PC-9 (cell line): Measurements from ENCODE around the gene DNAJA4. TPM values are rescaled to one million over a fixed set of nuclear protein-coding genes. Genes with fewer than 3 reads are reported as not detected.

Experiments used
- BruUV-seq: library from RNA; stranded (reverse); fragments of 400-500 nt; replicated peaks from 2 replicates; lab custom pipeline; 2021; lab: Mats Ljungman, UMichigan
- CTCF ChIA-PET: fragments of 300-600 bp; sonication (Branson Sonifier 250); formaldehyde crosslinking; loops from one replicate; lab custom pipeline; 2022; ENCODE audit warnings: antibody characterized with exemption; lab: Charles Lee
- POLR2A ChIA-PET: fragments of 300-600 bp; sonication (Branson Sonifier 250); formaldehyde crosslinking; loops from one replicate; lab custom pipeline; 2022; ENCODE audit warnings: antibody characterized with exemption; ENCODE audit not compliant: unreplicated experiment; lab: Charles Lee
- DNase-seq, 2 experiments: peaks; one replicate each; pipeline versions ENCODE4 v3.0.0 to v3.0.0-alpha.2; 2015 to 2022; ENCODE audit warnings: mixed read lengths in 1 of 2
- H2AFZ ChIP-seq: fragments of 200-600 bp; sonication (generic); 2 replicates; pipeline ENCODE4 v1.8.1; 2017; ENCODE audit warnings: antibody characterized with exemption
- H3F3A ChIP-seq: fragments of 200-600 bp; sonication (generic); 2 replicates; pipeline ENCODE4 v1.8.1; 2017; ENCODE audit warnings: antibody characterized with exemption, mild to moderate bottlenecking, low read depth; ENCODE audit not compliant: insufficient read depth
- H3K27ac ChIP-seq: fragments of 200-600 bp; sonication (generic); 2 replicates; pipeline ENCODE4 v1.6.1; 2016; ENCODE audit warnings: mixed run types
- H3K27me3 ChIP-seq: fragments of 200-600 bp; sonication (generic); 2 replicates; pipeline ENCODE4 v1.6.1; 2016; ENCODE audit warnings: low read depth, mixed run types; ENCODE audit not compliant: insufficient read depth
- H3K36me3 ChIP-seq: fragments of 200-600 bp; sonication (generic); 2 replicates; pipeline ENCODE4 v1.6.1; 2016; ENCODE audit warnings: low read depth, mixed run types
- H3K4me1 ChIP-seq: fragments of 200-600 bp; sonication (generic); replicated peaks from 2 replicates; pipeline ENCODE4 v1.6.1; 2016; ENCODE audit warnings: mixed run types; ENCODE audit not compliant: insufficient read depth
- H3K4me2 ChIP-seq: fragments of 200-600 bp; sonication (generic); 2 replicates; pipeline ENCODE4 v1.6.1; 2017; ENCODE audit warnings: mixed run types
- H3K4me3 ChIP-seq: fragments of 200-600 bp; sonication (generic); 2 replicates; pipeline ENCODE4 v1.6.1; 2016; ENCODE audit warnings: mixed run types
- H3K79me2 ChIP-seq: fragments of 200-600 bp; sonication (generic); 2 replicates; pipeline ENCODE4 v1.6.1; 2017; ENCODE audit warnings: low read depth, mixed run types
- H3K9me2 ChIP-seq: fragments of 200-600 bp; sonication (generic); 2 replicates; pipeline ENCODE4 v1.8.1; 2017; ENCODE audit warnings: mild to moderate bottlenecking; ENCODE audit not compliant: insufficient read depth
- H3K9me3 ChIP-seq: fragments of 200-600 bp; sonication (generic); 2 replicates; pipeline ENCODE4 v1.8.1; 2016; ENCODE audit warnings: low read depth; ENCODE audit not compliant: insufficient read depth
- H4K20me1 ChIP-seq: fragments of 200-600 bp; sonication (generic); 2 replicates; pipeline ENCODE4 v1.8.1; 2017; ENCODE audit not compliant: insufficient read depth
- CTCF ChIP-seq: fragments of 200-600 bp; sonication (generic); conservative IDR thresholded peaks from 2 replicates; pipeline ENCODE4 v1.6.1; 2017; ENCODE audit warnings: mixed run types, antibody characterized with exemption, mild to moderate bottlenecking, moderate library complexity
- EZH2 ChIP-seq: fragments of 200-600 bp; sonication (generic); IDR thresholded peaks from 2 replicates; pipeline ENCODE4 v1.8.0; 2017; ENCODE audit warnings: antibody characterized with exemption, low read depth
- intact Hi-C: fragments of 100-400 bp; cut with micrococcal nuclease; formaldehyde crosslinking; loops from one replicate; pipeline ENCODE4 v1.10.0; 2022; ENCODE audit not compliant: unreplicated experiment
- total RNA-seq: library from RNA; stranded (reverse); gene quantifications from 2 replicates; pipeline ENCODE4 v1.2.3, GENCODE V29; 2021

DNAJA4 gene
- total RNA-seq, 1 experiment from 2014 or later, result 0.35 TPM

- Histone ChIP-seq H3K27ac (no peak overlapping the region), H3K4me3 (no peak overlapping the region), H3F3A (no peaks in the 10 kb centered on the region), H3K27me3 (no peaks in the 10 kb centered on the region), H3K9me3 (no peaks in the 10 kb centered on the region), H3K79me2 (no peaks in the 10 kb centered on the region), H3K4me2 (no peak overlapping the region), H4K20me1 (no peaks in the 10 kb centered on the region), H3K36me3 (no peaks in the 10 kb centered on the region), H3K9me2 (no peaks in the 10 kb centered on the region), H2AFZ (no peak overlapping the region), H3K4me1 (0 out of 2 replicates have a peak, but pooled peaks cover 5% of the 10 kb centered on the region)
- POLR2A ChIA-PET, result interaction anchor here (0.6 kb wide), 1 partner anchor 30 kb away, joined by 4 read pairs; no protein-coding TSS in a partner anchor
- CTCF ChIA-PET, result interaction anchor here (0.6 to 1.0 kb wide), 3 partner anchors 86 to 417 kb away, joined by 3 to 7 read pairs (median 7); no protein-coding TSS in a partner anchor
- BruUV-seq, result no TSS peak
- DNase-seq, result peak in 1 of 2 experiments; percentile 42
- TF ChIP-seq EZH2, result no peak
- peak; percentile 48; the same call in 1 of the 2 replicates for TF ChIP-seq CTCF
- intact Hi-C loops, result loop anchor here (10.0 kb wide), 1 partner anchor 388 kb away; no protein-coding TSS in a partner anchor
These were observed 52.9 kb downstream of the DNAJA4 start for GRCh38 chr15:78317145-78317836.

- Histone ChIP-seq H3K9me3 (no peaks in the 10 kb centered on the region), H3K36me3 (no peaks in the 10 kb centered on the region), H3K4me1 (0 out of 2 replicates have a peak, but pooled peaks cover 11% of the 10 kb centered on the region), H3K4me3 (no peak overlapping the region), H3K79me2 (no peaks in the 10 kb centered on the region), H3F3A (no peaks in the 10 kb centered on the region), H3K27ac (no peak overlapping the region), H2AFZ (no peak overlapping the region), H3K4me2 (no peak overlapping the region), H3K27me3 (no peaks in the 10 kb centered on the region), H4K20me1 (no peaks in the 10 kb centered on the region), H3K9me2 (no peaks in the 10 kb centered on the region)
- CTCF ChIA-PET, result no interaction called here
- DNase-seq, result no peak
- no TSS peak for BruUV-seq
- TF ChIP-seq CTCF (no peak), EZH2 (no peak)
- POLR2A ChIA-PET, result no interaction called here
- intact Hi-C loops, result loop anchor here (10.0 kb wide), 1 partner anchor 385 kb away; no protein-coding TSS in a partner anchor
These were observed 55.2 kb downstream of the DNAJA4 start for GRCh38 chr15:78319588-78319987.

- H3K27ac ChIP-seq, result no peak overlapping the region
- H3K27me3 ChIP-seq, result no peaks in the 10 kb centered on the region
- 0 out of 2 replicates have a peak, but pooled peaks cover 11% of the 10 kb centered on the region for H3K4me1 ChIP-seq
- BruUV-seq, result no TSS peak
- no peak overlapping the region for H3K4me2 ChIP-seq
- no peak for DNase-seq
- no peaks in the 10 kb centered on the region for H3K36me3 ChIP-seq
- H3K79me2 ChIP-seq, result no peaks in the 10 kb centered on the region
- H3K9me3 ChIP-seq, result no peaks in the 10 kb centered on the region
- no peak overlapping the region for H3K4me3 ChIP-seq
- TF ChIP-seq EZH2 (no peak), CTCF (no peak)
- intact Hi-C loops, result no loop called here
- no peak overlapping the region for H2AFZ ChIP-seq
- ChIA-PET CTCF (interaction anchor here (0.6 kb wide), 1 partner anchor 11 kb away, joined by 3 read pairs; no protein-coding TSS in a partner anchor), POLR2A (no interaction called here)
- H4K20me1 ChIP-seq, result no peaks in the 10 kb centered on the region
- H3K9me2 ChIP-seq, result no peaks in the 10 kb centered on the region
- no peaks in the 10 kb centered on the region for H3F3A ChIP-seq
These were observed 55.8 kb downstream of the DNAJA4 start for GRCh38 chr15:78320183-78320582.
